NCI-H2227 (cell line): ENCODE results near the gene SLC35F1.

Experiments
- DNase-seq: peaks from one replicate; lab custom pipeline; 2025; ENCODE audit not compliant: unreplicated experiment; lab: John Stamatoyannopoulos, UW

The SLC35F1 gene

DNA sequence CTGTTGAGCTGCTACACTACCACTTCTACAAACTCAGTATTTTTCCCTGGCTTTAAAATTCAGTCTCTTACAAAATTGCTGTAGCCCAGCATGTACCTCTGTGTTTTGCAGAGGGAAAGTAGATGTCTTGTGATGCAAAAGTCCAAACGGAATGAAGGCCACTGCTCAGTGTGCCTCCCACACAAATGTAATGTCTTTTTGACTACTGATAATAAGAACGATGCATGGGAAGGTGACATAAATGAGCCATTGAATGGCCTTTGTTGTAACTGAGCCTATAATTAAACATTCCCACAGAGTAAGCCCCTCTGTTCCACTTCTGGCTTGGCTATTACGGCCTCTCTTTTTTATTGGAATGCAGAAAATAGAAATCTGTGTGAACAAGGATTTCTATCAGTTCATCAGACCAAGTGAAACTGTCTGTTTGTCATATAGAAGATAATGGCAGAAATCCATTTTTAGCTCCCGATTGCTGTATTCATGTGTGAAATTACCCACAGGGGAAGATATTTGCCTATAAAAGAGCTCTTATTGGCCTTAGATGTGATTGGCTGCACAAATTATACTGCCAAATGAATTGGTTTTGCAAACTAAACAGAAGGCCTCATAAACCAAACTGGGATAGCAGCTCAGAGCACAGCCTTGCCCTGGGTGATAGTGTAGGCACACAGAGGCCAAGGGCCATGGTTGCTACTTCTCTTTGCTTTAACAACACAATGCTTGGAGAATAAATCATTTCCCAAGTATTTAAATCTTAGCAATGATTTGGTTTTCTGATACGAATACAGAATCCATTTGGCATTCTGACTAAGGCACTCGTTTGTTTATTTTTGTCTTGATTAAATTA lies 399.6 kb downstream of the SLC35F1 start:
- DNase-seq = no peak

DNA sequence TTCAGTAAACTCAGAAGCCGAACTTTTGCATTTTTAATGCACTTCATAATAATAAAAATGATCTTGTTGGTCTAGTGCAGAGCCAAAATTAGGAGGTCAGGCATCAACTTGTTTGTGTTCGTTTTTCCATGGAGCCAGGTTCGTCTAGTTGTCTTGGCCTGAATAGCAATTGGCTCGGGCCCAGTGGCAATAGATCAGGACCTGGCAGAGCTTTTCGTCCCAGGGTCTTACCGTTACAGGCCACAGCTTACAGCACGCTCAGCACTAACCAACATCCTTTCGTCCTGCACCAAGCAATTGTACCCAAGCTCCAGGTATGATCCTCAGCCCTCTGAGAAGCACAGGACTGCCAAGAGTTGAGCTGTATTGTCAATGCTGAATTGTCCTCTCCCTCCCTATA lies 400.5 kb downstream of the SLC35F1 start:
- no peak for DNase-seq

DNA sequence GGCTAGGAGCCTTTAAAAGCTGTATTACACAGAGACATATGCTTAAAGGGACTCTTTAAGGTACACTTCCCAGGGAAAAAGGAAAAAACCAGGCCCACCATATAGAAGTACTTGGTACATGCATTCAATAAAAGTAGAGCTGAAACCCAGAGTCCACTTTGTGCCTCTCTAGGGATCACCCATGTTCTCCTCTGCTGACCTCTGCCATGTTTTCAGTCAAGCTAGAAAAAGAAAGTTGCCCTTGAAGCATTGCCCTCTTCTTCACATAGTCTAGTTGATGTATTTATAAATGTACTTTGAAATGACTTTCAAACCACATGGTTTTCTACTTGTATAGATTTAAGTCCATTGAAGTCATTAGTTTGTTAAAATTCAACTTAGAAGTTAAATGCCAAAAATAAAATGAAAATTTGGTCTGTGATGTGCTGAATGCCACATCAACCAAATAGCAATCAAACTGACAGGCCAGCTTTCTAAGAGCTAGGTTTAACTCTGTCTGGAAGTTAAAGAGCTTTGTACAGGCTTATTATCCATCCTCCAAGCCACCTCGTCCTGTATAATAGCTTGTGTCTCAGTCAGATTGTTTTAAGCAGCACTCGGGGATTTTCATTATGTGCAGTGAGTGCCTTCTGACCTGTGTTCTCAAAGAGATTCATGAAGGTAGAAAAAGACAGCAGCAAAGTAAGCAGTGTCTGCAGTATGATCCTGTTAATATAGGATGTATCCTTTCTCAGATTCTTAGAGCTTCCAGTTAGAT lies 402.5 kb downstream of the SLC35F1 start:
- no peak for DNase-seq

DNA sequence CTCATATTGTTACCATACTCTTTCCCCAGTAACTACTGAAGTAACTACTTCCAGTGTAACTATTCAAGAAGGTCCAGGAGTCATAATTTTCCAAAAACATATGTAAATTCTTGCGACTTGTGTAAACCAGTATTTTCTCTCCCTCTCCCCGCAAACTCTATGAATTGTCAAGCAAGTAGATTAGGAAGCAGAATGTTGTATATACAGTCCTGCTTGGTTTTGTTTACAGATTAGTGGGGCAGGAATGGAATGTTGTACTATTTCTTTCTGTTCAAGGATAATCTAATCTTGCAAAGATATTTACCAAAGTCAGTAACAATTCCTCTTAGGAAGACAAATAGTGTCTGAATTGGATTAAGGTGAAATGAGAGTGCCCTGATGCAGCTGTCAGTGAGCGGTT lies 406.1 kb downstream of the SLC35F1 start:
- no peak for DNase-seq

DNA sequence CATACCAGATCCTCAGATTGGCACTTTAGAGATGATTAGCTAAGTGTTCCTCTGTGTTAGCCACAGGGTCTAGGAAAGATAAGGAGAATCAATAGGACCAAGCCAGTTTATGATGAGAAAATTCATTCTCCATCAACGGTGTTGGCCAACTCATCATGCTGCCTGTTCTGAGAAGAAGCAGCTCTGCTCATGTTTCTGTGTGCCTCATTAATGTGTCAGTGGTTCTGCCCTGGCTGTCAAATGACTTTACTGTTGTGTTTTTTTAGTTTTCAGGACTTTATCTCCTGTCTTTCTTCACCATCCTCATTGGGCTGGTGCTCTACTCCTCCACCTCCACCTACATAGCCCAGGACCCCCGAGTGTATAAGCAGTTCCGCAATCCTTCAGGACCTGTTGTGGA lies 406.7 kb downstream of the SLC35F1 start:
- DNase-seq = no peak

DNA sequence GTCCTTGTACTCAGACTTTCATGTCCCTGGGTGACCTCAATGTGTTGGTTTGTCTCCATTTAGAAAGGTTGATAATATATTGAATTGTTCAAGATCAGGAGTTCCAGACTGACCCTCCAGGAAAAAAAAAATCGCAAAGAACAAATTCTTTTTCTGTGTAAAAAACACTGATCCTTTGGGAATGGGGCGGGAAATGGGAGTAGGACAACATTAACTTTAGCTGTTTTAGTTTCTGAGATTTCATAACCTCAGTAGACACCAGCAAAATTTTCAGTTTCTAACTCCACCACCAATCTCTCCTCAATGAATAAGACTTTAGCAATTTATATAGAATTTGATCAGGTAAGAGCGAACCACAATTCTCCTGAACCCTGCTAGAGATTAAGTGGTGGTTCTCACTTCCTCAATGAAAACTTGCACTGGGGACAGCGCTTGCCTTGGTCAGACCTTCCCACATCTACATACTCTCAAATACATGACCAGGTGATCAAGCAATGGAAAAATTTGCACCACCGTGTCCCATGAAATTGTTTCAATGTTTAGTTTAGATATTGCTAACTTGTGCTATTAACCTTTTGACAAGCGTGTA lies 409.8 kb downstream of the SLC35F1 start:
- no peak for DNase-seq

DNA sequence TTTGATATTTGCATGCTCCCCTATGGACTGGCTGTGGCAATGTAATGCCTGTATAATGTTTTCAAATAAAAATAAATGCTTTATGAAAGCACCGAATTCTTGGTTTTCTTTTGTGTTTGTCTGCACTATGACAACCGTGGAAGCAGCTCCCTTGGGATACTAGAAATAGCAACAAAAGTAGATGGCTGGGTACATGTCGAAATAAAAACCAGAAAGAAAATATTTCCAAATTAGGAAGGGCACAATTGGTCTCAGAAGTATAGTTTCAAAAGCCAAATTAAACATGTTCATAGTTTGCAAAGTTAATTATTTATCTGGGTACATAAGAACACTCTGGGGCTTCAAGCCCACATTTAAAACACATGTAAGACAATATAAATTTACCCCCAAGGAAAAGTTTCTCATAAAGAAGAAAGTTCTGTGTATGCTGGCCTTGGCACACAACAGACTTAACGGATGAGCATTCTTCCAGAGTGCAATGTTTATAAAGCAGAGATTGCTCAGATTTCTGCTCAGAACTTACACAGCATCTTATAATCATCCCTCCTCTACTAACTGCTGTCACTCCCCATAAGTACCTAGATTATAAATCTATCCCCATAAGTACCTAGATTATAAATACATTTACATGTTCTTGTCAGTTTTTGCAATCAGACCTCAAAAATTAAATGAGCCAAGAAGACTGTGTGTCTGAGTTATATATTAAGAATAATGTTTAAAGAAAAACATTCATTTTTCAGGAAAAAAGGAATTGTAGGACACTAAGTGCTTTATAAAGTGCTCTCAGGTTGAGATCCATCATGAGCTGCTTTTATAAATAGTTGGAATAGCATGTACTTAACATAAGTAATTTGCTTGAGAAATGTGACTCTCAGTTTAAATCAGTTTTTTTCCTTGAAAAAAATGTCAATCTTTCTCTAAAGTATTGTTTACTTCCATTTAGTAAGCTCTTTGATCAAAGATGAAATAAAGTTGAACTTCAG lies 410.8 kb downstream of the SLC35F1 start:
- DNase-seq = no peak

DNA sequence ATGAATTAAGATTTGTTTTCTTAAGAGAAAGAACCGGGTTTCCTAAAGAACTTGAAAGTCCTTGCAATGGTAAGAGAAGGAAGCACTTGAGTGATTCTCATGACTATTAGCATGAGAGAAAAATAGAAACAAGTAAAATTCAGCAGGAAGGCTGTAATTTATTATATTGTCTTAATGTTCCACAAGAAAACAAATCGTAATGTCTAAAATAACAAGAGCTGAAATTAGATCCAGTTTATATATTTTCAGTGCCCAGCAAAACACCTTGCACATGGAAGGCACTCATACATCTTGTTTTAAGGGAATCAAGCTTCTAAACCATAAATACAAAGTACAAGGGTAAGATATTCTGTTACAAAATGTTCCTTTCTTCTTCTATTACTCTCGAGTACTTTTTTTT lies 411.6 kb downstream of the SLC35F1 start:
- DNase-seq = no peak

DNA sequence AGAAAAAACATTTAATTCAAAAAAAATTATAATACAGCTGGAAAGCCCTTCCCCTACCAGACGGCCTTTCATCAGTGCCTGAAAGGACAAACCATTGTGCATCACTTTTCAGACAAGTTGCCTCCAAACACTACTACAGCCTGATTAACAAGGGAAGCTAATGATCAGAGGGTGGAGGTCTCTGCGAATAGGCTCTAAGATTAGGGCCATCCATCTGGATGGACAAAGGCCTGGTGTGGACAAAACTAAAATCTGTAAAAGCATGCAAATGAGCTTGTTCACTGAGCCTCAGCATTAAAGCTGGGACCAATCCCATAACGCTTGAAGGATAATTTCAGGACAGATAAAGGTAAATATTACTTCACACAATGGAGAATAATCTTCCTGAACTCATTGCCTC lies 412.4 kb downstream of the SLC35F1 start:
- DNase-seq = no peak

DNA sequence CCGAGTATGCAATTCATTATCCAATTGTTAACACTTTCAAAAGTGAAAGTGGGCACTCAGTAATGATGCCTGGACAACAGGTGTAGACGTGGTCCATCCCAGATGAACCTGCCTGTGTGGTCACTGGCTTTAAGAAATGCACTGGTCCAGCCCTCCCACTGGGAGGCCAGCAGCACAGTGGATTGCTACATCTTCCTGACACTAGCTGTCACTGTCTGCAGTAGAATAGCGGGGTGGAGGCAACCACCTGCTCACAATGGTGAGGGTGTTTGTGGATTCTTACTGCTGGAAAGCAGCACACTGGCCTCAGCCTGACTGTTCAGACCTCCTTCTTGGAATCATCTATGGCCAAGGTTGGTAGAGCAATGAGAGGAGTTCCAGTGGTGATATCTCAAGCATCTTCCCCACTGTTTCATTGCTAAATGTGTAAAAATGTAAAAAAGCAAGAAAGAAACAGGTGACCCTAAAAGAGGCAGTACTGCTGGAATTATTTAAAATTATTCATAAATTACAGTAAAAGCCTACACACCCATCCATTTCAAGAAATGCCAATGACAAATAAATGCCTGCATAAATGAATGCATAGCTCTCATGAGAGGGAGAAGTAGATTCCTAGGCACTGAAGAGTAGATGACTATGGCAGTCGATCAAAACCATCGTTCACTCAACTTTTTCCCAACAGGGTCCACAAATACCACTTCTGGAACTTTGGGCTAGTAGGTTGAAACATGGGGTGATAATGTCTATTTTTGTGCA lies 413.0 kb downstream of the SLC35F1 start:
- DNase-seq = no peak

DNA sequence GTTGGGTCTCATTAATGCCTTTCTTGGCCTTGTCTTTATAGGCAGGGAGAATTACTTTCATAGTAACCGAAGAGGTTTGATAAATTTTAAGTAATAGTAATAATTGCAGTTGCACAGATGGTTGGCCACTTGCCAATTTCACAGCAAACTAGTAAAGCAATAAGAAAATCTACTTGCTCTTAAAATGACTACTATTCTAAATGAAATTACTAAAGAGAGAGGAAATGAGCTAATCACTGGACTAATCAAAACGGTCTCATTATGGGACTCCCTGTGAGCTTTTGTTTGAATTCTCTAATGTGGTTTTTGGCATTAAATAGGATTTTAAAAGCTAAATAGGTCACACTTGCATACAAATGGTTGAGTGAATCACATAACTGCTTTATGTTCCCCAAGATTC lies 413.6 kb downstream of the SLC35F1 start:
- no peak for DNase-seq

DNA sequence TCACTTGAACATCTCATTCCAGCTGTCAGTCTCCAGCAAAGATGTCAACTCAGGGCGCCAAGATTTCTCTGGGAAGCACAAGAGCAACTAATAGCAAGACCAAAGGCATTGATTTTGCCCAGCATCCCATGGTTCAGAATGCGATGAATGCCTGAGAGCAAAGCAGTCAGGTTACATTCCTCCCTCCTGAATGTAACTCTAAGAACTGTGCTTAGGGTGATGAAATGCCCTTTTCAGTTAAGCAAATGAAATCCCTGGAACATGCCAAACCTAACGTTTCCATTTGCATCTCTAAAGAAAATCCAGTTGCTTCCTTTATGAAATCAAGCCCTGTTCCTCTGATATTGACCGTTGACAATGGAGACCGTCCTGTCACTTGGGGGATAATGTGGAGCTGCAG lies 417.1 kb downstream of the SLC35F1 start:
- DNase-seq = no peak

DNA sequence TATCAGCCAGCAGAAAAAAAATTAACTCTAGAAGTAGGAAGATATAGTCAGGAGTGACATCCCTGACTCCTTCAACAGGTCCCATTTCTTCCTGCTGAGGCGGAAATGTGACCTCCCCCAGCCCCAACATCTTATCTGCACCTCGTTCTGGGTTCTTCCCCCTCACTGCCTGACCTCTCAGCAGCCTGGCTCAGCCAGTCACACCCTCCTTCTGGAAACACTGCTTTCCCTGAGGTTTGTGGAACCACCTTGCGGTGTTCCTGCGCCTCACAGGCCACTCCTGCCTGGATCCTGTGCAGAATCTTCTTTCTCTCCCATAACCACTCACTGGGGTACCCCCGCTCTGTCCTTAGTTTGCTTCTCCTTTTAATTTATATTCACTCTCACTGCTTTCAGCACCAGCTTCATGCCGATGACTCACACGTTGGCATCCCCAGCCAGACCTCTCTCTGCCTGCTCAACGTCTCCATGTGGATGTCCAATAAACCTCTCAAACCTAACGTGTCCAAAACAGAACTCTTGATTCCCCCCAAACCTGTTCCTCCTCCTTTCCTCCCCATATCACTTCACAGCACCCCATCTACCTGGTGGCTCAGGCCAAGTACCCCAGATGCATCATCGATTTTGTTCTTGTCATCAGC lies 418.3 kb downstream of the SLC35F1 start:
- no peak for DNase-seq

DNA sequence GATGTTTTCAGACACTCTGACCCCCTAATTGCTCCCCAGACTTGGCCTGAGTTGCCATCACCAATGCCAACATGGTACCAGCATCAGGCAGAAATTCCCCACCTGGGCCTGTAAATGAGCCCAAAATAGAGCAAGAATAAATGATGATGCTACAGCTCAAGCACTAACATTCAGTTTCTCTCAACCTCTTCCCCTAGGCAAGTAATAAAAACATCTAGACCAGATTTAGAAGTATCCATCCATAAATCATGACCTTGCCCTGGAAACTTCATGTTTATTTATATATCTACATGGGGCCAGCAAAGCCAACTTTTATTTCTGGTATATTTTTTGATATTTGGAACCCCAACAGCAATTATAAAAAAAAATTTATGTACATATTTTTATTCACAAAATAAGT lies 419.6 kb downstream of the SLC35F1 start:
- no peak for DNase-seq

DNA sequence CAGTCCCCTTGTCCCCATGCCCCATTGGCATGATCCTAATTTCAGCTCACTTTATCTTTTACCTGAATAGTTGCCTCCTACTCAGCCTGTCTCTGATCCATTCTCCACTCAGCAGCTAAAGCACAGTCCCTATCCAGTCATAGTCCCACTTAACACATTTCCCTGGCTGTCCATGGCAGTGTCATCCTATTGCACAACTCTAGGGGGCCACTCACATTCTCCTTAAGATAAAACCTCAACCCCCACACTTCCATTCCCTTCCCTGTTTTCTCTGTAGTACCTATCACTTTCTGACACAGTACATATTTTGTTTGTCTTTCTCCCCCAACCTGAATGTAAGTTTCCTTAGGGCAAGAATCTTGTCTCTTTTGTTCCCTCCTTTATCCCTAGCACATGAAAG lies 420.2 kb downstream of the SLC35F1 start:
- DNase-seq = no peak

DNA sequence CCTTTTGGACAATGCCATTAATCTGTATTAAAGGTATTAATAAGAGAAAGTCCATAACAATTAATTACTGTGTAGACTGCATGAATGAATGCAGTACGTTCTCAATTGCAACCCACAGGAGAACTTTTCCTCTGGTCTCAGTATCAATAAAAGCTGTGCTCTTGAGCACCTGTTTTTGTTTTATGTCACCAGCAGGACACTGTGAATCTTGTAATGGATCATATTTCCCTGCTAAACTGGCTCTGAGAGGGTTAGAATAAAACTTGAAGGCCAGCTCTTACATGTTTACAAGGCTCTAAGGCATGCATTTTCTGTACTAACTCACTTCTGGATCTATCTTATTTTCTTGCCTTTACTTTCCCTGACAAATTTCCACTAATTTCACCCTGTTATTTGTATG lies 426.7 kb downstream of the SLC35F1 start:
- DNase-seq = no peak

DNA sequence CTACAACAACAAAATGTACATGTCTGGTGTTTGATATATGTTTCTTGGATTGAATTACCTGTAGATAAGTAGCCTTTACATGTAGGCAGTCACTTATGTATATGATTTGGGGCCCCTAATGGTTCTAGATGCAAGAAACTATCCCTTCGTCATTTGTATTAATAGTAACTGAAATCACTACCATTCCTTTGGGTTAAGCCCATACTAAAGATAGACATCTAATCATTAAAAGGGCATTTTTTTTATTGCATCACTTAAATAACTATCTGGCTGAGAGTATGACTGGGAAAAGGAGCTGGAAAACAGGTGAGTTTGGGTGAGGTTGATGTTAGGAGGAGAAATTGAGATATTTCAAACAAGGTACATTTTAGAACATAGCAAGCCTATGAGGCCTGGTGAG lies 427.6 kb downstream of the SLC35F1 start:
- no peak for DNase-seq

DNA sequence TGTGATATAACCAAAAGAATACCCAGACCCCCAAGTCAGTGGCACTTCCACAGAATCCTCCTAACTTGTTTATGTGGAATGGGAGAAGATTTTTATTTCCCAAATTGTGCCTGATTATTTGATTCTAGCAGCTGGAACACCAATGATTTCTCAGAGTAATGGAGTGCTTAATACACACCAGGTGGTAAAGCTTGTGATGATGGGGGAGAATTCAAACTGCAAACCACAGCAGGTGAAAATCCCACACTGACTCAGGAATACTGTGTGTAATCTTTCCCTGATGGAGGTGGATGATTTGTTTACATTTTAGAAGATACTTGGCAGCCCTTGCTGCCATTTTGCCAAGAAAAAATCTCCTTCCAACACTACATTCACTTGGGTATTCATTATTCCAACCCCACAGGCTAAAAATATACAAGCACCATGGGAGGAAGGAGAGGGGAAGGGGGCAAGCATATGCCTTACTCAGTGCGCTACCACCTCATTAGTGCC lies 428.3 kb downstream of the SLC35F1 start:
- DNase-seq = no peak

DNA sequence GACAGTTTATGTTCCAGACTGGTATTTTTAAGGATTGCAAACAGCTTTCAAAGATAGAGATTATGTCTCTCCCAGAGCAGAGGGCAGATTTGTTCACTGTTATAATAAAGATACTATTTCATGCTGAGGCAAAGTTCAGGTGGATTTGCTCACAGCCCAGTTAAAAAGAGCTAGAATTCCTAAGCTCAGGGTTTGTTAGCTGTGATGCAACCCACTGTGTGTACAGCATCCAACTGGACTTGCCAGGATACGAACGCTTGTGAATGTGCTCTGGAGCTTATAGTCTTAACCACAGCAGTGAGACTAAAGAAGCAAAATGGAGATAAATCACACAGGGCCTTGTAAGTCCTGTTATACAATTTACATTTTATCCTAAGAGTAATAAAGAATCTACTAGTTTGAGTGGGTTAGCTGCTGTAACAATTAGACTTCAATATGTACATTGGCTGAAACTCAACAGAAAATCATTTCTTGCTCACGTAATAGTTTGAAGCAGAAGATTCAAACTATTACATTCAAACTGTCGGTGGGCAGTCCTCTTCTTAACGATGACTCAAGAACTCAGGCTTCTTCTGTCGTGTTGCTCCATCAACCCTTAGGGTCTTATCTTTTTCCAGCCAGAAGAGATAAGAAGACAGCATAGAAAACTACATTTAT lies 437.1 kb downstream of the SLC35F1 start:
- DNase-seq = no peak
